NT2/D1 (cell line): ENCODE data around the gene BMP15.

ENCODE experiments used
- SUZ12 ChIP-seq: IDR thresholded peaks from 2 replicates; pipeline ENCODE4 v1.6.1; 2011; ENCODE audit not compliant: insufficient read length, insufficient read depth; ENCODE audit errors: extremely low read depth
- YY1 ChIP-seq: IDR thresholded peaks from 2 replicates; pipeline ENCODE4 v1.6.1; 2011; ENCODE audit not compliant: insufficient read length, insufficient read depth

DNA sequence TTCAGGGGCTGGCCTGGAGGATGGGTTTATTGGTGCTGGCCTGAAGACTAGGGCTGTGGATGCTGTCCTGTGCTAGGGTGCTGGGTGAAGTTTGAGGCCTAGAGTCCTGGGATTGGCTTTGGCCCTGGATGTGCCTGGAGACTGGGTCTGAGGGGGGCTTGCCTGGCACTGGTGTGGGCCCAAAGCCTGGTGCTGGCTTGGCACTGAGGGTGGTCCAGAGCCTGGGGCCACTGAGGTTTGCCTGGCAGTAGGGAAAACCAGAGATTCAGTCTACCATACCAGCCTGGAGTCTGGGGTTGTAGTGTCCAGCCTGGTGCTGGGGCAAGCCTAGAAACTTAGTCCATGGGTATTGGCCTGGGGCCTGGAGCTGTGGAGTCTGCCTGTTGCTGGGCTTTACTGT, 16.6 kb downstream of the BMP15 start:
- TF ChIP-seq SUZ12, result no peak
- TF ChIP-seq YY1, result no peak
